Mammary epithelial cell (primary cell): ENCODE measurements around the gene DIS3L.

Source experiments
- EZH2 ChIP-seq: IDR thresholded peaks from 2 replicates; pipeline ENCODE4 v1.6.1; 2012; ENCODE audit warnings: low read length, inconsistent platforms, borderline replicate concordance
- TF ChIP-seq, protein P1 (sequence below), 2 donors: IDR thresholded peaks in 1 of 2; conservative IDR thresholded peaks in 1 of 2; 2 replicates each; pipeline ENCODE4 v1.5.1; 2011 to 2012; ENCODE audit warnings: inconsistent platforms in 2 of 2, low read length in 2 of 2, mild to moderate bottlenecking in 2 of 2, control low read depth in 1 of 2, low read depth in 1 of 2; ENCODE audit not compliant: insufficient read depth in 1 of 2; ENCODE audit errors: extremely low read depth in 1 of 2

- TF ChIP-seq, protein P1, sequence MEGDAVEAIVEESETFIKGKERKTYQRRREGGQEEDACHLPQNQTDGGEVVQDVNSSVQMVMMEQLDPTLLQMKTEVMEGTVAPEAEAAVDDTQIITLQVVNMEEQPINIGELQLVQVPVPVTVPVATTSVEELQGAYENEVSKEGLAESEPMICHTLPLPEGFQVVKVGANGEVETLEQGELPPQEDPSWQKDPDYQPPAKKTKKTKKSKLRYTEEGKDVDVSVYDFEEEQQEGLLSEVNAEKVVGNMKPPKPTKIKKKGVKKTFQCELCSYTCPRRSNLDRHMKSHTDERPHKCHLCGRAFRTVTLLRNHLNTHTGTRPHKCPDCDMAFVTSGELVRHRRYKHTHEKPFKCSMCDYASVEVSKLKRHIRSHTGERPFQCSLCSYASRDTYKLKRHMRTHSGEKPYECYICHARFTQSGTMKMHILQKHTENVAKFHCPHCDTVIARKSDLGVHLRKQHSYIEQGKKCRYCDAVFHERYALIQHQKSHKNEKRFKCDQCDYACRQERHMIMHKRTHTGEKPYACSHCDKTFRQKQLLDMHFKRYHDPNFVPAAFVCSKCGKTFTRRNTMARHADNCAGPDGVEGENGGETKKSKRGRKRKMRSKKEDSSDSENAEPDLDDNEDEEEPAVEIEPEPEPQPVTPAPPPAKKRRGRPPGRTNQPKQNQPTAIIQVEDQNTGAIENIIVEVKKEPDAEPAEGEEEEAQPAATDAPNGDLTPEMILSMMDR (conservative IDR thresholded peaks at IDR 0.05 in 1 of 2, IDR thresholded peaks at IDR 0.05 in 1 of 2; ENCODE audit: extremely low read depth in 1 of 2, insufficient read depth in 1 of 2, low read depth in 1 of 2, low read length in 2 of 2): no peak
- no peak for TF ChIP-seq EZH2
These were observed 85.6 kb downstream of the DIS3L start for GRCh38 chr15:66378814-66379430.
